Activated naive CD4-positive, alpha-beta T cell treated with anti-CD3 and anti-CD28 coated beads for 36 hours (primary cell): ENCODE measurements around the gene EFTUD2. TPM values are rescaled to one million over a fixed set of nuclear protein-coding genes. Genes with fewer than 3 reads are reported as not detected.
A peak's percentile ranks its signal among the peaks of the same experiment; 100 is the strongest.

Source experiments
- CTCF ChIA-PET: fragments of 350-600 bp; sonication (Branson Sonifier 250); formaldehyde crosslinking; loops from one replicate; lab custom pipeline; 2021; ENCODE audit warnings: antibody characterized with exemption; lab: Charles Lee
- DNase-seq: peaks from one replicate; pipeline ENCODE4 v3.0.0-alpha.2; 2020
- H3K27ac Mint-ChIP-seq: one replicate; pipeline ENCODE4 v1.8.0; 2021; ENCODE audit warnings: mild to moderate bottlenecking, mixed read lengths
- H3K27me3 Mint-ChIP-seq: one replicate; pipeline ENCODE4 v1.8.0; 2021; ENCODE audit warnings: low read depth, mixed read lengths
- H3K36me3 Mint-ChIP-seq: one replicate; pipeline ENCODE4 v1.8.0; 2021; ENCODE audit warnings: low read depth, mixed read lengths
- H3K4me1 Mint-ChIP-seq: one replicate; pipeline ENCODE4 v1.8.0; 2021; ENCODE audit warnings: low read depth, mixed read lengths
- H3K4me3 Mint-ChIP-seq: one replicate; pipeline ENCODE4 v1.8.0; 2021; ENCODE audit warnings: mild to moderate bottlenecking, moderate library complexity, mixed read lengths
- H3K9me3 Mint-ChIP-seq: one replicate; pipeline ENCODE4 v1.8.0; 2021; ENCODE audit warnings: mixed read lengths
- intact Hi-C: fragments of 100-400 bp; cut with micrococcal nuclease; formaldehyde crosslinking; loops from one replicate; pipeline ENCODE4 v1.15.1; 2023
- total RNA-seq, 2 experiments: library from RNA; stranded (reverse); gene quantifications; one replicate each; pipeline ENCODE4 v1.2.3, GENCODE V29; 2021

EFTUD2 gene
- total RNA-seq, 2 experiments from 2014 or later, result 170 to 176 TPM

GRCh38 chr17:44906010-44906646, 6.9 kb upstream of the EFTUD2 start:
- CTCF ChIA-PET, result no interaction called here

GRCh38 chr17:44905006-44906000, 6.1 kb upstream of the EFTUD2 start:
- Mint-ChIP-seq H3K4me3 (no peak overlapping the region), H3K27ac (no peak overlapping the region), H3K9me3 (no peaks in the 10 kb centered on the region), H3K4me1 (peaks cover 1% of the 10 kb centered on the region), H3K36me3 (no peaks in the 10 kb centered on the region), H3K27me3 (peaks cover 4% of the 10 kb centered on the region)
- intact Hi-C loops, result no loop called here
- no peak for DNase-seq
- CTCF ChIA-PET, result interaction anchor here (0.9 kb wide), 1 partner anchor 126 kb away, joined by 3 read pairs; no protein-coding TSS in a partner anchor

More at GRCh38 chr17:44906010-44906646, 6.9 kb upstream of the EFTUD2 start:
- H3K36me3 Mint-ChIP-seq, result no peaks in the 10 kb centered on the region
- no peak for DNase-seq
- intact Hi-C loops, result no loop called here
- no peak overlapping the region for H3K27ac Mint-ChIP-seq
- peaks cover 3% of the 10 kb centered on the region for H3K4me1 Mint-ChIP-seq
- H3K4me3 Mint-ChIP-seq, result no peak overlapping the region
- H3K9me3 Mint-ChIP-seq, result no peaks in the 10 kb centered on the region
- peaks cover 11% of the 10 kb centered on the region for H3K27me3 Mint-ChIP-seq

DNA sequence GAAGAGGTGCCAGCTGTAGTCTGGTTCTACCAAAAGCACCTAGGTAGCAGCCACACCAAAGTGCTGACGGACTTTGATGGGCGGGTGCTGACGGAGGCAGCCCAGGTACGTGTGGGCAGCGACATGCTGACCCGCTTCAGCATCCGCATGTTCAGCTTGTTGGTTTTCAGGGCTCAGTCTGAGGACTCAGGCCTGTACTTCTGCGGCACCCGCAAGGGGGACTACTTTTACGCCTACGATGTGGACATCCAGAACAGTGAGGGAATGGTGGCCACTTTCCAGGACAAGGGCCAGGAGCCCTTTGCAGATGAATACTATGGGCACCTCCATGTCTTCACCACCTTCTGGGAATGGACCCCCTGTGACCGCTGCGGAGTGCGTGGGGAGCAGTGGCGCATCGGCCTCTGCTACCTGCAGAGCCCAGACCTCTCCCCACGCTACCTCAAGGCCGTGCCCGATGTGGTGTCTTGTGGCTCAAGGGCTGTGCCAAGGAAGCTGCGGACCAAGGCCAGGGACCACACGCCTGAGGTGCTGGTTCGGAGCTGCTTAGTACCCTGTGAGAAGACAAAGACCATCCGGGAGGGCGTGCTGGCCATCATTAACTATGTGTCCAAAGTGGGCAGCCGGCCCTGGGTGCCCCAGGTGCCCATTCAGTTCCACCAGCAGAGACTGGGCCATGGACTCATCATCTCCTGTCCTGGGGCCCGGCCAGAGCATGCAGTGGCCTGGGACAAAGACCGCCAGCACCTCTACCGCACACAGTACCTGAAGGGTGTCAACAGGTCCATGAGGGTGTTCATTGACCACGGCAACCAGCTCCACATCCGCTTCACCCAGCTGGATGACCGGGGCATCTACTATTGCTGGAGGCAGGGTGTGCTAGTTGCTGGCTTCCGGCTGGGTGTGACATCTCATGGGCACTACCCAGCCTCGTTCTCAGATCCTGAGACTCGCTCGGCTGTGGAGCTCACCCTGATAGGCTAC, 5.0 kb upstream of the EFTUD2 start:
- Mint-ChIP-seq H3K27me3 (peaks cover 2% of the 10 kb centered on the region), H3K4me3 (no peak overlapping the region), H3K9me3 (no peaks in the 10 kb centered on the region), H3K27ac (no peak overlapping the region), H3K36me3 (no peaks in the 10 kb centered on the region), H3K4me1 (peaks cover 6% of the 10 kb centered on the region)
- CTCF ChIA-PET, result interaction anchor here (0.6 to 0.9 kb wide), 3 partner anchors 125 to 145 kb away, joined by 3 read pairs; no protein-coding TSS in a partner anchor
- intact Hi-C loops, result no loop called here
- no peak for DNase-seq

- peaks cover 2% of the 10 kb centered on the region for H3K27me3 Mint-ChIP-seq
- H3K4me1 Mint-ChIP-seq, result peaks cover 12% of the 10 kb centered on the region
- peaks cover 3% of the 10 kb centered on the region for H3K36me3 Mint-ChIP-seq
- CTCF ChIA-PET, result no interaction called here
- intact Hi-C loops, result no loop called here
- no peak overlapping the region for H3K27ac Mint-ChIP-seq
- no peak overlapping the region for H3K4me3 Mint-ChIP-seq
- no peaks in the 10 kb centered on the region for H3K9me3 Mint-ChIP-seq
- no peak for DNase-seq
Measured at GRCh38 chr17:44903012-44903685, 3.9 kb upstream of the EFTUD2 start.

GRCh38 chr17:44902135-44902760, 3.0 kb upstream of the EFTUD2 start:
- no peak overlapping the region for H3K4me3 Mint-ChIP-seq
- CTCF ChIA-PET, result interaction anchor here (0.6 to 1.8 kb wide), 4 partner anchors 8 to 233 kb away, joined by 3 to 6 read pairs (median 4); partner anchors contain the start of gene ACBD4
- peaks cover 2% of the 10 kb centered on the region for H3K27me3 Mint-ChIP-seq
- intact Hi-C loops, result no loop called here
- no peaks in the 10 kb centered on the region for H3K9me3 Mint-ChIP-seq
- no peak for DNase-seq
- H3K4me1 Mint-ChIP-seq, result peaks cover 12% of the 10 kb centered on the region
- peaks cover 3% of the 10 kb centered on the region for H3K36me3 Mint-ChIP-seq
- H3K27ac Mint-ChIP-seq, result no peak overlapping the region

- CTCF ChIA-PET, result interaction anchor here (0.6 to 1.8 kb wide), 5 partner anchors 9 to 234 kb away, joined by 3 to 6 read pairs (median 3); partner anchors contain the start of gene ACBD4
- Mint-ChIP-seq H3K27me3 (peaks cover 2% of the 10 kb centered on the region), H3K9me3 (no peaks in the 10 kb centered on the region), H3K4me1 (peaks cover 12% of the 10 kb centered on the region), H3K27ac (no peak overlapping the region), H3K36me3 (peaks cover 3% of the 10 kb centered on the region), H3K4me3 (no peak overlapping the region)
- intact Hi-C loops, result no loop called here
- no peak for DNase-seq
Measured at GRCh38 chr17:44901411-44901921, 2.2 kb upstream of the EFTUD2 start.

DNA sequence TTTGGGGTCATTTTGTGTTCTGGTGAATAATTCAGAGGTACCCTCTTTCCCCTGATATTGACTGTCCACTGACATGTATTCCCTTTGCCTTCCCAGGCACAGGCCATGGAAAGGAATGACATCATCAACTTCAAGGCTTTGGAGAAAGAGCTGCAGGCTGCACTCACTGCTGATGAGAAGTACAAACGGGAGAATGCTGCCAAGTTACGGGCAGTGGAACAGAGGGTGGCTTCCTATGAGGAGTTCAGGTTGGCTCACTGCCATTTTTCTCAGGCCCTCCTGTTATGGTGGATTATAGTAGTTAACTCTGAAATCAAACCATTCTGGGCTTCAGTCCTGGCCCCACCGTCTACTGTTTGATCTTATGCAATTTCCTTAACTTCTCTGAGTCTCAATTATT, 1.6 kb upstream of the EFTUD2 start:
- CTCF ChIA-PET, result interaction anchor here (0.6 to 1.8 kb wide), 2 partner anchors 9 to 148 kb away, joined by 3 to 6 read pairs; no protein-coding TSS in a partner anchor
- intact Hi-C loops, result no loop called here
- Mint-ChIP-seq H3K36me3 (peaks cover 6% of the 10 kb centered on the region), H3K9me3 (no peaks in the 10 kb centered on the region), H3K4me1 (peaks cover 17% of the 10 kb centered on the region), H3K27ac (no peak overlapping the region), H3K27me3 (peaks cover 2% of the 10 kb centered on the region), H3K4me3 (no peak overlapping the region)
- no peak for DNase-seq

DNA sequence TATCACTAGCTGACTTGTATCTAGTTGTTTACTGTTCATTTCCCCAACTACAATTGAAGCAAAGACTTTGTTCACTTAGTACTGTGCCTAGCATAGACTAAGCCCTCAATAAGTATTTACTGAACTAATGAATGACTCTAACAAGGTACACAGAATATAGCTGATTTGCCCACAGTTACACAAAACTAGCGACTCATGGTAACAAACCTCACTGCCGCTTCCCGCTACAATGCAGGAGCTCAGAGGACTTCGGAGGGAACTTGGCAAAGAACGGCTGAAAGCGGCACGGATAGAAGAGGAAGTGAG, 524 bp downstream of the EFTUD2 start:
- CTCF ChIA-PET, result interaction anchor here (0.7 to 1.9 kb wide), 4 partner anchors 22 to 237 kb away, joined by 3 to 6 read pairs (median 4); partner anchors contain the start of gene ACBD4
- H3K27me3 Mint-ChIP-seq, result peaks cover 2% of the 10 kb centered on the region
- DNase-seq, result no peak
- H3K36me3 Mint-ChIP-seq, result peaks cover 17% of the 10 kb centered on the region
- intact Hi-C loops, result loop anchor here (1.0 to 5.0 kb wide), 7 partner anchors 49 to 396 kb away; partner anchors contain the start of genes C1QL1, GPATCH8, KIF18B and NMT1
- H3K4me3 Mint-ChIP-seq, result peak overlapping the region; percentile 90
- H3K27ac Mint-ChIP-seq, result peak overlapping the region; percentile 97
- H3K9me3 Mint-ChIP-seq, result no peaks in the 10 kb centered on the region
- H3K4me1 Mint-ChIP-seq, result peaks cover 25% of the 10 kb centered on the region

- H3K27ac Mint-ChIP-seq, result no peak overlapping the region
- no peaks in the 10 kb centered on the region for H3K9me3 Mint-ChIP-seq
- H3K4me3 Mint-ChIP-seq, result no peak overlapping the region
- intact Hi-C loops, result loop anchor here (5.0 kb wide), 1 partner anchor 128 kb away; no protein-coding TSS in a partner anchor
- H3K4me1 Mint-ChIP-seq, result peaks cover 35% of the 10 kb centered on the region
- DNase-seq, result no peak
- no peaks in the 10 kb centered on the region for H3K27me3 Mint-ChIP-seq
- CTCF ChIA-PET, result interaction anchor here (1.6 kb wide), 1 partner anchor 119 kb away, joined by 5 read pairs; no protein-coding TSS in a partner anchor
- H3K36me3 Mint-ChIP-seq, result peaks cover 28% of the 10 kb centered on the region
Measured at GRCh38 chr17:44894642-44895041, 4.6 kb downstream of the EFTUD2 start.

- CTCF ChIA-PET, result interaction anchor here (0.6 to 1.6 kb wide), 4 partner anchors 27 to 113 kb away, joined by 3 to 5 read pairs (median 4); no protein-coding TSS in a partner anchor
- Mint-ChIP-seq H3K4me3 (no peak overlapping the region), H3K4me1 (peaks cover 27% of the 10 kb centered on the region), H3K9me3 (no peaks in the 10 kb centered on the region), H3K27ac (no peak overlapping the region), H3K27me3 (no peaks in the 10 kb centered on the region), H3K36me3 (peaks cover 24% of the 10 kb centered on the region)
- intact Hi-C loops, result no loop called here
- DNase-seq, result no peak
Measured at GRCh38 chr17:44892250-44892649, 7.0 kb downstream of the EFTUD2 start.
